NCI-H345 treated with DMSO at 0.1 percent for 48 hours (cell line): ENCODE measurements around the gene RALGDS.
"Not testable (repeated sequence)": the region's sequence is repeated elsewhere in the genome, so short reads cannot be mapped to it uniquely, and the experiment has no call there.

Experiments
- DNase-seq: peaks from one replicate; lab custom pipeline; 2025; ENCODE audit not compliant: unreplicated experiment; lab: John Stamatoyannopoulos, UW

RALGDS gene

DNA sequence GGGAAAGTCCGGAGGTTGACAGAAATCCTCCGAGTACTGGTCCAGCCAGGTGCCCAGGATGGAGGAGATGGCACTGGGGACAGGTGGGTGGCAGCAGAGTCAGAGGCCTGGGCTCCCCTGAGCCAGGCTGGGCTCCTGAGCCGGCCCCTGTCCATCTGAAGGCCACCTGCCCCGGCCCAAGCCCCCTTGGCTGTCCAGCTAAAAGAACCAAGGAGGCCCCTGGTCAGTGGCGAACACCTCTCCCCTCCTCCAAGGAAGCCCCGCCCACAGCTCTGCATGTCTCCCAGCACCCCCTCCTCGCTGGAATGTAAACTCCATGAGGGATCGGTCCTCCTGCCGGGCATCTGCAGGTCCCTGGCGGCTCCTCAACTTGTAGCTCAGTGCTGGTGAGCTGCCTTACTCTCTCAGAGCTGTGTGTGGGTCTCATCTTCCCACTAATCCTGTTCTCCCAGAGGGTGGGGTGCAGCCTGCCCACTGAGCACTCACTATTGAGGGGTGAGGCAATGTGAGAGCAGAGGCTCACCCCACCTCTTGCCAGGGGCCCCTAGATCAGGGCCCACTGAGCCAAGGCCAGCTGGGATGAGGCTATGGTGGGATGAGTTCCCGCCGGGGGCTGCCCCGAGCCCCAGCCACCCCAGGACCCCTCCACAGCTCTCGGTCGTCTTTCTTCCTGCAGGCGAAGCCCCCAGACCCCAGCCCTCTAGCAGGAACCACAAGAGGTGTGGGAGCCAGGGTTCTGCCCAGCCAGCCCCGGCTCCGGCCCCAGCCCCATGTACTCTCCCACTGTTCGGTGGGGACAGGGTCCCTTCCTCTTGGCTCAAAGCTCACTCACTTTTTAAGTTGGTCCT lies 12.0 kb downstream of the RALGDS start:
- DNase-seq: no peak

DNA sequence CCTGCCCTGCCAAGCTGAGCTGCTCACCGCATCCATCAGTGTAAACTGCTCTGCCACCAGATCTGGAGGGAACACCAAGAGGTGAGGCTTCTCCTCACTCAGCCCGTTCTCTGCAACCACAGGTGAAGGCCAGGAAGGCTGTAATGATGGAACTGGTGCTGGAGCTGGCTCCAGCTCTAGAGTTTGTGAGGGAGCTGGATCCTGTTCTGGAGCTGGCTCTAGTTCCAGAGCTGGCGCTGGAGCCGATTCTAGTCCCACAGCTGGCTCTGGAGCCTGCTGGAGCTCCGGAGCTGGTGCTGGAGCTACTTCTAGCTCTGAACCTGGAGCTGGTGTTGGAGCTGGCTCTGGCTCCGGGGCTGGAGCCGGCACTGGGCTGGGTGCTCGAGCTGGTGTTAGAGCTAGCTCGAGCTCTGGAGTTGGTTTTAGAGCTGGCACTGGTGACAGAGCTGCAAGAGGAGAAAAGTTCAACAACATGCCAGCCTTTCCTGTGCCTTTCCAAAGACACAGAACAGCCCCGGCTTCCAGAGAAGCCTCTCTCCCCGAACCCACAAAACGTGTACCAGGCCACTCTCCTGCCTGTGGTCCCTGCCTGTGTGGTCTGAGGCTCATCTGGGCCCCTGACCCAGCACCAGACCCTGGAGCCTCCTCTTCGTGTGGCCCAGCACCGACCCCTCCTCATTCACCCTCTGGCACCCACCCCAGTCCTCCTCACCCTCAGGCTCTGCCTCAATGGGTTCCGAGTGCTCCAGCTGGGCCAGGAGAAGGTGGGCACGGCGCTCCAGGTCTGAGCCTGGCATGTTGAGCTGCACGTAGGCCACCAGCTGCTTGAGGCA lies 12.9 kb downstream of the RALGDS start:
- DNase-seq: no peak

DNA sequence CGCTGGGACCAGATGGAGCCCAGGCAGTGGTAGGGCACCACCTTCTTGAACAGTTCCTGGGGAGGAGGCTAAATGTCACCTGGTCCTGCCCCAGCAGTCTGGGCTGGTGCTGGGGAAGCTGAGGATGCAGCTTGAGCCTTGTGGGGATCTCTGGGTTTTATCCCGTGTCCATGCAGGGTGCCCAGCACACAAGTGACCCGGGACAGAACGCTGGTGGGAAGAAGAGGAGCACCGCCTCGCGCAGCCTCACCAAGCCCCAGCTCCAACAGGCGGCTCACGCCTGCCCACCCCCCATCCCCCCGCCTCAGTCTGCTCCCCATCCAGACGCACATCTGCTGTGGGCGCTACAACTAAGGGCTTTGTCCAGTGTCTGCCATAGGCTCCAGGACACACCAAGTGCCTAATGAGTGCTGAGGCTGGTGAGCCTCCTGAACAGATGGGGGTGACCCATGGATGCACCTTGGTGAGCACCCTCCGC lies 13.8 kb downstream of the RALGDS start:
- no peak for DNase-seq

DNA sequence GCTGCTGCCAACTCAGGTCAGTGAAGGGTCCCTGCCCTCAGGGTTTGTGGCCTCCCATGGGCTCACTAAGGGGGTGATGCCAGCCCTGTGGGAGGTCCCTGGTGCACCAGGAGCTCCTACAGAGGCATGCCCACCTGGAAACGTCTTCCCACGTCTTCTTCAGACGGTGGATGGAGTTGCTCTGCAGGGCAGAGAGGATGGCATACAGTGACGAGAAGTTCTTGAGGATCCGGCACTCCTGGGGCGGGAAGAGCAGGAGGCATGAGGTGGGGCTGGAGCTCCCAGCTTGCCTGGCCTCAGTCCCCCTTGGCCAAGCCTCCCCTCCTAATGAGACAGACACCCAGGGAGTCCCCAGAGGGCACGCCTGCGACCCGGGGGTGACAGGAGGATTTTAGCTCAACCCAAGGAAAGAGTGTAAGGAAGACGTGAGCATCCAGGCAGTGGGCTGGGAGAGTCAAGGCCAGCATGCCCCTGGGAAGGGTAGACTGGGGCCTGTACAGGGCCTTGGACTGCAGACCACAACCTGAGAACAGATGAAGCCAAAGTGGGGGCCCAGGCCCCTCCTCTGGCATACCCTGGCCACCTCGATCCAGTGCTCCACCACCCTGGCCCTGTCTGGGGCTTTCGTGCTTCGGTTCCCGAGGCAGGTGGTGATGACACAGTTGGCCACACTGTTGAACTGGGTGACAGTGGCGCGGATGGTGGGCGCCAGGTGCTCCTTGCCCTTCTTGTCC lies 14.4 kb downstream of the RALGDS start:
- no peak for DNase-seq

DNA sequence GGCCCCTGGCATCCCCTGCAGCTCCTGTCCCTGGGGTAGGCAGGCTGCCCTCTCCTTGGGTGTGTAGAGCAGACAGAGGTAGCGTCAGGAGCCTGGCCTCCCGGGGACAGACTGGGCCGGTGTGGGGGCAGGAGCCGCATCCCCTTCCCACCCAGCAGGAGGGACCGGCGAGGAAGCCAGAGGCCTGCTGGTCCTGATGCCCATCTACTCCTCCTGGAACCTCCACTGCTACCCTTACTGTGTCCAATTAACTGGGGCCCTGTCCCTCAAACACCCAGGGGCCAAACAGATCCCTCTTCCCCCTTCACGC lies 15.6 kb downstream of the RALGDS start:
- DNase-seq: no peak

DNA sequence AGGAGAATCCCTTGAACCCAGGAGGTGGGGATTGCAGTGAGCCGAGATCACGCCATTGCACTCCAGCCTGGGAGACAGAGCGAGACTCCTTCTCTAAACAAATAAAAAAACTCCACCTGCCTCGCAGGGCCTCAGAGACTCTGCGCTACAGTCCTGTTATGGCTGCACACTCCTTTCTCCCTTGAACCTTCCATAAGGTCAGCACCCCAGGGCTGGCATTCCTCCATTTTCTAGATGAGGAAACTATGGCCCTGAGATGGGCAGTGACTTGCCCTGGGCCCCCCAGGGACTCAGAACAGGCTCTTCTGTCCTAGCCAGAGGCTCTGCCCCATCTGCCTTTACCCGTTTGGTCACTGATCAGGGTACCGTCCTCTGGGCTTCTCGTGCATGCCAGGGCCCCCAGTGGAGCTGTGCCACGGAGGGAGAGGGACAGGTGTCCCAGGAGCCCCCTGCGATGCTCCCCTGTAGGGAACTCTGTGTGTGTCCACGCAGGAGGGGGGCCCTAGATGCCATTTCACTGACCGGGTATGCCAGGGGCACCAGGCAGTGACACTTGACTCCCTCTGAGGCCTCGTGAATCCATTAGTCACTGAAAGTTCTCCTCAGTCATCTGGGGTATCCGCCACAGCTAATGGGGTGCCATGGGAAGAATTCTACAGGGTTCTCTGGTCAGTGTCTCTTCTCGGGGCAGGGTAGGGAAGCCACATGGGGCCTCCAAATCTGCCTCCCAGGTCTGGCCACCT lies 16.2 kb downstream of the RALGDS start:
- DNase-seq: no peak

DNA sequence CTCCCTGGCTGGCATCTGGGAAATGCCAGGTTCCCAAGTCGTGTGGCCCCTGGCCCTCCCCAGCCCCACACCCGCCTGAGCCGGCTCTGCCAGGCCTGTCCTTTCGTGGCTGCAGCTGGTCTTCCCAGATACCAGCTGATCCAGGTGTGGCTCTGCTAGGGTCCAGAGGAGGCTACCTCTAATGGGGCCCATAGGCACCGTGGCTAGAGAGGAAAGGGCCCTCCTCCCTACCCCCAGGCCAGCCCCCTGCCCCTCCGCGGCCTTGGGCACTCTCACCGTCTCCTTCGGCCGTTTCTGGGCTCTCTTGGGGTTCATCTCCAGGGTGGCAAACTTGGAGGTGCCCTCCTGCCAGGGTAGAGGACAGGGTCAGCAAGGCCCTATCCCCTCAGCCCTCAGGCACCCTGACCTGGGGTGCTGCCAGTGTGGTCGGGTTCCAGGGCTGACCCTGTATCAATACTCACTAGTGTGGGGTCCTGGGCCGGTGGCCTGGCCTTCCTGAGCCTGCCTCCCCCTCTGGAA lies 17.0 kb downstream of the RALGDS start:
- DNase-seq: no peak

DNA sequence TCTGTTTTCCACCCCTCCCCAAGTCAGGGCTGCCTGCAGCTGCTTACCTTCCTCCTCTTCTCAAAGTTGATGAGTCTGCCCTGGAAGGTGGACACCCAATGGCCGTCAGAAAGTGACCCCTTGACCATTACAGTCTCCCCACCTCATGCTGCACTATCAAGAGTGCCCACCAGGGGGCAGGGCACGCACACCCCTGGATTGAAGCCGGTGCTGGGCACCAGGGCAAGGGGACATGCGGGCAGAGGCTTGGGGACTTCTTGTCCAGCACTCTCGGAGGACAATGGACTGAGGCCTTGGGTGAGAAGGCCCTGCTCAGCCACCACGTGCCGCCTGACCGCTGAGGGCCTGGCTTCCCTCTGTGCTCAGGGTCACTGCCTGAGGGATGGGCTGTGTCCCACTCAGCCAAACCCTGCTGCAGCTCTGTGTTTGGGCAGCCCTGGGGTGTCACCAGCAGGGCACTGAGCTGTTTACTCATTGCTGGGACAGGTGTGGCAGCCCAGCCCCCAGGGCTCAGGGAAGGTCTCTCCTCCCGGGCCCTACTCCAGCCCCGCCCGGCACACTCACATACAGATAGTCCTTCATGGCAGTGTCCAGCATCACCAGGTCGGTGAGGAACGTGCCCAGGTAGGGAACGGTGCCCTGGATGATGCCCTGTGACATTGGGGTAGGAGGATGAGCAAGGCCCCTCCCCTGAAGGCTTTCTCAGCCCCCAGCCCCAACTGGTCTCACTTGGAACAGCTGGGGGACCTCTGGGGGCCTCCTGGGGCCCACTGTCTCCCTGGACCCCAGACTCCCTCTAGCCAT lies 17.7 kb downstream of the RALGDS start:
- DNase-seq: peak; percentile 2

DNA sequence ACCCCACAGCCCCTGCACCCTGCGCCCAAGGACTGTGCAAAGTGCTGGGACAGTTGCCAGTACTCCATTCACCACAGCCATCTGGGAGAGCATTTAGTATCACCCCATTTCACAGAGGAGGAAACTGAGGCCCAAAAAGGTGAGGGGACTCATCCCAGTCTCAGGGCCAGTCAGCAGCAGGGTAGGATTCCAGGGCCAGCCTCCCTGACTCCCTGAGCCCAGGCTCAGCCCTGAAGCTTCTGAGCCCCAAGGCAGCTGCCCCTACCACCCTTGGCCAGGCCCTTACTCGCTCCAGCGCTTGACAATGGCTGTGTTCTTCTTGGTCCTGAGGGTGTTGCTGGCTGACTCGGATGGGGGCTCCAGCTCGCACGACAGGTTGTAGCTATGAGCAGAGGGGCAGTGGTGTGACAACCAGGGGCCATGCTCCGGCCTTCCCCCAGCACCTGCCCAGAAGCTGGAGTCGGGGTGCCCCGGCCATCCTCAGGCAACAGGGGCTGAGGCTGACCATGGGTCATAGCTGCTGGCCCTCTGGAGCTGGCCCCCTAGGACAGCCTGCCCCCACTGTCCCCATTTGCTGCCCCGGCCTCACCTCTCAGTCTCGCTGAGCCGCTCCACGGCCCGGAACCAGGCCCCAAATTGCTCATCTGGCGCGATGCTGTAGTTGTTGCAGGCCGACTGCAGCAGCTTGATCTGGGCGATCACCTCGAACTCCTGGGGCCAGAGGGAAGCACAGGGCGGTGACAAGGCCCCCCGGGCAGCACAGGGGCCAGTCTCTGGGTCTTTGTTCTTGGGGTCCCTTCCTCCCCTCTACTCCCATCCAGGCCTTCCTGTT lies 18.6 kb downstream of the RALGDS start:
- DNase-seq: no peak

DNA sequence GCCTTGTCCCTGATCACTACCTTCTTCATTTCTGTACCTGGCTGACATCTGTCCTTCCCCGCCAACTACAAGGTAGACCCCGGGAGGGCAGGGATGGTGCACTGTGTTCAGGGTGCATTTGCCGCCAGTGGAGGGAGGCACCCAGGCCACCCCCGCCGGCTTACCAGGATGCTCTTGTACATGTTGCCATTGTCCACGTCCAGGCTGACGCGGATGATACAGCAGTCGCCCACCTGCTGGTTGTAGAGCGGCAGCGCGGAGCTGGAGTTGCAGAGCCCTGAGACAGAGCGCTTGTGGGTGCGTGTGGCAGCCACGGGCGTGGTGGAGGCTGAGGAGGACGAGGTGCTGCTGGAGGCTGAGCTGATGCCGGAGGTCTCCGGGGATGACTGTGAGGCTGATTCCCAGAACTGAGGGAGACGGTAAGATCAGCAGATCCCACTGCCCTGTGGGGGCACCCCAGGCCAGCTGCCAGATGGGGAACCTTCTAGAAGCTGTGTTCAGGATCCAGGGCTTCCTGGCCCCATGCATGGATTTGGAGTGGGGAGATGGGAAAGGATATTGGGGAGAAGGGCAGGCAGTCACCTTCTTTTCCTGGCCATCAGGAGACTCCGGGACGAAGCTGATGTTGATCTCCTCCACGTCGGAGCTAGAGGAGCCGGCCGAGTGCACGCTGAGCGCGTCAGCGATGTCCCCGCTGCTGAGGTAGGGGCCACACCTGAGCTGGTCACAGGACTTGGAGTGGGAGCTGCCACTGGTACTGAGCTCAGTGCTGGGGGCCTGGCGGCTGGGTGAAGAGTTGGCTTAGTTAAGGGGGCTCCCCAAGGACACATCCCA lies 19.5 kb downstream of the RALGDS start:
- DNase-seq: no peak

DNA sequence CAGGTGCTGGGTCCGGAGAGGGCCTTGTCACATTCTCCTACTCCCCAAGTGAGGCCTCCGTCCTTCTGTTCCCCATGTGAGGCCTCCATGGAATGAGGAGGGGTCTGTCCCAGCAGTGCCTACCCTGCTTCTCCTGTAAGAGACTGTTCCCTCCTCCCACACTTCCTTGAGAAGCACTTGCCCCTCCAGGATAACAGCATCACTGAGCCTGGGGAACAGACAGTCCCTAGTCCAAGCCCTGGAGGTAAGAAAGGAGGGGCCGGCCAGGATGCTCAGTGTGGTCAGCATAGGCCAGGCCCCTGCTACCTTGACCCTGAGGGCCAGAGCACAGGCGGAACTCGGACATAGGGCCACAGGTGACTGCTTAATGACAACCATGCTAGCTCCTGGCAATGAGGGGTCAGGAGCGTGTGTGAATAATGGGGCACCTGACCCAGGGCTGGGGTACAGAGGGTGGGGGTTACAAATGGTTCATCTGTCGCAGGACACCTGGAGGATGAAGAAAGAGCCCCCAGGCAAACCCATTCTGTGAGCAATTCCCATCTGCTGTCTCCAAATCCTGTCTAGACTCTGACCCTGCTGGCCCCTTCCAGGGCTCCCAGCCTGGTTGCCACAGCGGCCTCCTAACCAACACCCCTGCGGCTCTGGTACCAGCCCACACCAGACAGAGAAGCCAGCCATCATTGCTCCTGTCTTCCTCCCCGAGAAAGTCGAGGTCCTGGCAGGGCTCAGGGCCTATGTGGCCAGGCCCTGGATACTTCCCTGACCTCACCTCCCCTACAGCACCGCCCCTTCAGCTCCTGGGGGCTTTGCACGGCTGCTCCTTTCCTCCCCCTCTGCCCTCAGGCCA lies 20.3 kb downstream of the RALGDS start:
- DNase-seq: no peak

DNA sequence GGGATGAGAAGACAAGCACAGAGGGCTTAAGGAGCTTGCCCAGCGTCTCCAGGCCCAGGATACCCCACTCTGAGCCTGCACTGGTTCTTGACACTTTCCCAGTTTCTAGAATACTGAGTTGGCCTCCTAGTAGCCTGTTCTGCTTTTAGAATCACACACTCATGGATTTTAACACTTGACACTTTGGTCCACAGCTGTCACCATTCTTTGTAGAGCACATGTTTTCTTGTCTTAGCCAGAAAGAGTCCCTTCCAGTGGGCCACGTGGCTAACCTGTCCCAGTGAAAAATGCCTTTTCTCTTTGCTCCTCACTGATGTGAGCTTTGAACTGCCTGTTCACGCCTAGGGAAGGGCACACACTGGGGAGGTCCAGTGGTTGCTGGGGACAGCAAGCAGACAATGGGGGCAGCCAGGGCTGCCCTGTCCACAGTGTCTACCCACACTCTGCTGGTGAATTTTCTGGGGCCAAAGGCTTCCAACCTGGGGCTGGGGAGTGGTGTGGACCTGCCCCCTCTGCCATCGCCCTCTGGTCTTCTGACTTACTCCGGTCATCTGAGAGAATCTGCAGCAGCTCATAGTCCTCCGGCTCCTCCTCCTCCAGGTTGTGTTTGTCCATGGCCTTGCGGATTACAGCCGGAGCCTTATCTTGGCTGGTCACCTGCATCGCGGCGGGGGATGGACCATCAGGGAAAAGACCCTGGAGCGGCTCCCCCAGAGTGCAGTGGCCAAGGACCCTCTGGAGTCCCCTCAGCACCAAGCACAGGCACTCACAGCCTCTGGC lies 21.1 kb downstream of the RALGDS start:
- DNase-seq: no peak

DNA sequence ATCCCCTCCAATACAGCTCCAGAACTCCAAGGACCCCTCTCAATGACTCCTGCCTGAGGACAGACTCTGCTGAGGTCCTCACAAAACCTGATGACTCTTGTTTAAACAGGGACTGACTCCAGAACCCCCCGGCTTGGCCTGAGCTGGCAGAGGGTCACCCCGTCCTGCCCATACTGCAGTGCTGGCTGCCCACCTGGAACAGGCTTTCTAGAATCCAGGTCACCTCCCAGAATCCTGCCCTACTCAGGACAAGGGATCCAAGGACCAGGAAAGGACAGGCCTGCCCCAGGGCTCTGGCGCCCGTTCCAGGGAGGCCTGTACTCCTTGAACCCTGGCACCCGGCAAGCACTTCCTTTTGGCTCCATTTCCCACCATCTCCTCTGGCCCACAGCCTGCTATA lies 22.2 kb downstream of the RALGDS start:
- no peak for DNase-seq

DNA sequence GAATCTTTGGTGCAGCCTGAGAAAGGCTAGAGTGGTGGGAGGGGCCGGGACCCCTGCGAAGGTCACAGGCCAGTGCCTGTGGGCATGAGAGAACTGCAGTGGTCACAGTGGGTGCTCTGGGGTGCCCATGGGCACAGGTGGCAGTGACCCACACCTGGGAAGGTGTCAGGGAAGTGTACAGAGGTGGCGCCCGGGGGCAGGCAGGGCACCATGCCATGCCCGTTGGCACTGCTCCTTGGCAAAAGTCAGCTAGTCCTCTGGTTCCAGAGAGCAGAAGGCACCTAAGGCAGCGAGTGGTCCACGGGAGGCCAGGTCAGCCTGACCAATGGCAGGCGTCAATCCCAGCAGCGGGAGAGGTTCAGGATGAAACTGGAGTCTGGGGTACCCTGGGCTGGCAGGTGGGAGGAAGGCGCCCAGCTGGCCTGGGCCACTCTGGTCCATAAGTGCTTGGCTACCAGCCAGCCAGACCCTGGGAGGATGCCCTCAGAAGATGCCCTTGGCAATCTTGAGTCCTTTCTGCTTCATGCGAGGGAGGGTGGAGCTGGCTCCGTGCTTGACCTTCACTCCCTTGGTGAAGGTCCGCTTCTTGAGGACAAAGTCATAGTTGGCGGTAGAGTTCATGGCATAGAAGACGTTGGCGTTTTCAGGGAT lies 22.8 kb downstream of the RALGDS start:
- DNase-seq: no peak

DNA sequence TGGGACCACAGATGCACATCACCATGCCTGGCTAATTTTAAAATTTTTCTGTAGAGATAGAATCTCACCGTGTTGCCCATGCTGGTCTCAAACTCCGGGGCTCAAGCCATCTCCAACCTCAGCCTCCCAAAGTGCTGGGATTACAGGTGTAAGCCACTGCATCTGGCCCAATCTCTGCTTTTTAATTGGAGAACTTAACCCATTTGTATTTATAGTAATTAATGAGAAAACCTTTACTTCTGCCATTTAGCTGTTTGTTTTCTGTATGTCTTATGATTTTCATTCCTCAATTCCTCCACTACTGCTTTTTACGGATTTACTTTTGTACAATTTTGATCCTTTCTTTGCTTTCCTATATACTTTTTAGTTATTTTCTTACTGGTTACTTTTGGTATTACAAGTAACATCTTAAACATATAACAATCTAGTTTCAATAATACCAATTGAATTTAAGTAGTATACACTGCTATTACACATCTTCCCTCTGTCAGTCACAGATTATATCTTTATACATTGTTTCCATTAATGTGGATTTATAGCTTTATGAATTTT lies 26.1 kb downstream of the RALGDS start:
- no peak for DNase-seq

DNA sequence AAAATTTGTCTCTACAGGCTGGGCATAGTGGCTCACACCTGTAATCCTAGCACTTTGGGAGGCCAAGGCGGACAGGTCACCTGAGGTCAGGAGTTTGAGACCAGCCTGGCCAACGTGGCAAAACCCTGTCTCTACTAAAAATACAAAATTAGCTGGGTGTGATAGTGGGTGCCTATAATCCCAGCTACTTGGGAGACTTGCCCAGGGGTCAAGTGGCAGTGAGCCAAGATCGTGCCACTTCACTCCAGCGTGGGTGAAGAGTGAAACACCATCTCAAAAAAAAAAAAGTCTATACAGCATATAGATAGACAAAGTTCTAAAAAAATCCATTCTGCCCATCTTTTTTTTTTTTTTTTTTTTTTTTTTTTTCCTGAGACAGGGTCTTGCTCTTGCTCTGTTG lies 26.7 kb downstream of the RALGDS start:
- DNase-seq: not testable (repeated sequence)
